HepG2 (cell line): Measurements from ENCODE around the gene ZNF764. TPM values are rescaled to one million over a fixed set of nuclear protein-coding genes. Genes with fewer than 3 reads are reported as not detected.

Source experiments
- AGO1 ChIP-seq: fragments of 200-400 bp; formaldehyde crosslinking; IDR thresholded peaks from 2 replicates; pipeline ENCODE4 v1.6.1; 2017; ENCODE audit warnings: mild to moderate bottlenecking, low read depth, low read length, moderate library complexity; ENCODE audit not compliant: poor library complexity, severe bottlenecking
- ATF4 ChIP-seq, 2 experiments: fragments of 450-650 bp in 1 of 2; sonication (generic) in 1 of 2; formaldehyde crosslinking; IDR thresholded peaks; 2 replicates each; pipeline versions ENCODE4 v1.5.0 to v1.8.0; 2020 to 2022; ENCODE audit warnings: mild to moderate bottlenecking in 1 of 2, missing genetic modification reagents in 1 of 2
- CHCHD3 ChIP-seq: sonication (generic); formaldehyde crosslinking; IDR thresholded peaks from 2 replicates; pipeline ENCODE4 v1.8.0; 2022; ENCODE audit warnings: mild to moderate bottlenecking, missing genetic modification reagents, moderate library complexity
- HES4 ChIP-seq: sonication (generic); formaldehyde crosslinking; IDR thresholded peaks from 2 replicates; pipeline ENCODE4 v1.9.0; 2021; ENCODE audit warnings: mild to moderate bottlenecking, missing genetic modification reagents, borderline replicate concordance
- HMG20A ChIP-seq: IDR thresholded peaks from 2 replicates; pipeline ENCODE4 v1.6.1; 2016; ENCODE audit warnings: borderline replicate concordance
- JDP2 ChIP-seq: sonication (generic); formaldehyde crosslinking; IDR thresholded peaks from 2 replicates; pipeline ENCODE4 v1.8.1; 2022; ENCODE audit warnings: missing genetic modification reagents, borderline replicate concordance
- MIXL1 ChIP-seq: IDR thresholded peaks from 2 replicates; pipeline ENCODE4 v1.6.1; 2016
- NCOA2 ChIP-seq: sonication (generic); formaldehyde crosslinking; IDR thresholded peaks from 2 replicates; pipeline ENCODE4 v1.8.0; 2022; ENCODE audit warnings: inconsistent platforms
- RNF219 ChIP-seq: sonication (generic); formaldehyde crosslinking; IDR thresholded peaks from 2 replicates; pipeline ENCODE4 v1.5.0; 2020; ENCODE audit warnings: mild to moderate bottlenecking, missing genetic modification reagents
- YEATS2 ChIP-seq: sonication (generic); formaldehyde crosslinking; IDR thresholded peaks from 2 replicates; pipeline ENCODE4 v1.4.0; 2020; ENCODE audit warnings: missing genetic modification reagents, borderline replicate concordance
- ZBTB3 ChIP-seq: sonication (generic); formaldehyde crosslinking; IDR thresholded peaks from 2 replicates; pipeline ENCODE4 v1.4.0; 2020; ENCODE audit warnings: low read depth, mild to moderate bottlenecking, moderate library complexity, missing genetic modification reagents, borderline replicate concordance
- ZFP90 ChIP-seq: sonication (generic); formaldehyde crosslinking; IDR thresholded peaks from 2 replicates; pipeline ENCODE4 v1.8.0; 2022; ENCODE audit warnings: missing genetic modification reagents, mild to moderate bottlenecking, inconsistent platforms, borderline replicate concordance
- ZNF12 ChIP-seq: sonication (generic); formaldehyde crosslinking; IDR thresholded peaks from 2 replicates; pipeline ENCODE4 v1.5.0; 2020; ENCODE audit warnings: missing genetic modification reagents
- ZNF207 ChIP-seq: fragments of 450-650 bp; IDR thresholded peaks from 2 replicates; pipeline ENCODE4 v1.6.1; 2016; ENCODE audit warnings: antibody characterized with exemption, borderline replicate concordance
- ZNF510 ChIP-seq: sonication (generic); formaldehyde crosslinking; IDR thresholded peaks from 2 replicates; pipeline ENCODE4 v1.4.0; 2020; ENCODE audit warnings: low read depth, mild to moderate bottlenecking, missing genetic modification reagents
- ZNF644 ChIP-seq: IDR thresholded peaks from 2 replicates; pipeline ENCODE4 v1.6.1; 2016; ENCODE audit warnings: low read depth
- ZZZ3 ChIP-seq: sonication (generic); formaldehyde crosslinking; IDR thresholded peaks from 2 replicates; pipeline ENCODE4 v1.4.0; 2020; ENCODE audit warnings: missing genetic modification reagents, mild to moderate bottlenecking, borderline replicate concordance
- polyA plus RNA-seq, 8 experiments: library from polyadenylated mRNA; depleted of rRNA in 3 of 8; stranded (reverse) in 7 of 8; unstranded in 1 of 8; fragments of >200 nt; fragmentation: Illumina TruSeq in 4 of 8; extraction: Trizol in 4 of 8; gene quantifications; 2 replicates each; pipeline versions ENCODE4 v1.2.1 to v1.2.3, GENCODE V29; 2011 to 2016; ENCODE audit warnings: low read depth in 4 of 8, missing spikeins in 1 of 8, mixed read lengths in 1 of 8; ENCODE audit not compliant: insufficient read depth in 1 of 8
- total RNA-seq, 5 experiments: library from RNA; depleted of rRNA; stranded (reverse); fragments of >200 nt; fragmentation: Illumina TruSeq; extraction: Trizol; gene quantifications; 2 replicates each; pipeline ENCODE4 v1.2.3, GENCODE V29; 2016; ENCODE audit warnings: low read depth in 1 of 5
- TF ChIP-seq, protein P1 (sequence below): IDR thresholded peaks from 2 replicates; pipeline ENCODE4 v1.6.1; 2012; ENCODE audit warnings: low read depth, low read length, improper control_type of control experiment
- TF ChIP-seq, protein P2 (sequence below): sonication (generic); formaldehyde crosslinking; IDR thresholded peaks from 2 replicates; pipeline ENCODE4 v1.4.0; 2020; ENCODE audit warnings: missing genetic modification reagents, mild to moderate bottlenecking, borderline replicate concordance

ZNF764 gene
- total and polyA plus RNA-seq, 2 of the 13 experiments (the other 11 are each of a cell fraction or from before 2014, with no cell fraction given) = 4.1 to 9.1 TPM

GRCh38 chr16:30558789-30559377 is 709 bp upstream of the ZNF764 start (continued):
- TF ChIP-seq ZNF510 (no peak), MIXL1 (CRISPR knock-in tag) (no peak), AGO1 (no peak), HMG20A (no peak; the same call in 1 of the 2 replicates), CHCHD3 (no peak), ZNF644 (CRISPR knock-in tag) (no peak), ATF4 (CRISPR knock-in tag; IDR thresholded peaks at IDR 0.05) (no peak), ZNF12 (CRISPR knock-in tag) (no peak), RNF219 (CRISPR knock-in tag) (no peak; the same call in 1 of the 2 replicates), ZFP90 (CRISPR knock-in tag) (no peak), HES4 (CRISPR knock-in tag) (0 out of 2 replicates have a peak, but pooled peaks have one; percentile 43), JDP2 (CRISPR knock-in tag) (no peak), YEATS2 (CRISPR knock-in tag) (no peak), ZZZ3 (CRISPR knock-in tag) (no peak), ZNF207 (no peak), ZBTB3 (CRISPR knock-in tag) (no peak), NCOA2 (CRISPR knock-in tag) (peak; percentile 6; the same call in 1 of the 2 replicates)
- TF ChIP-seq, protein P1, sequence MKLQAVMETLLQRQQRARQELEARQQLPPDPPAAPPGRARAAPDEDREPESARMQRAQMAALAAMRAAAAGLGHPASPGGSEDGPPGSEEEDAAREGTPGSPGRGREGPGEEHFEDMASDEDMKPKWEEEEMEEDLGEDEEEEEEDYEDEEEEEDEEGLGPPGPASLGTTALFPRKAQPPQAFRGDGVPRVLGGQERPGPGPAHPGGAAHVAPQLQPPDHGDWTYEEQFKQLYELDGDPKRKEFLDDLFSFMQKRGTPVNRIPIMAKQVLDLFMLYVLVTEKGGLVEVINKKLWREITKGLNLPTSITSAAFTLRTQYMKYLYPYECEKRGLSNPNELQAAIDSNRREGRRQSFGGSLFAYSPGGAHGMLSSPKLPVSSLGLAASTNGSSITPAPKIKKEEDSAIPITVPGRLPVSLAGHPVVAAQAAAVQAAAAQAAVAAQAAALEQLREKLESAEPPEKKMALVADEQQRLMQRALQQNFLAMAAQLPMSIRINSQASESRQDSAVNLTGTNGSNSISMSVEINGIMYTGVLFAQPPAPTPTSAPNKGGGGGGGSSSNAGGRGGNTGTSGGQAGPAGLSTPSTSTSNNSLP = no peak
- TF ChIP-seq, protein P2, sequence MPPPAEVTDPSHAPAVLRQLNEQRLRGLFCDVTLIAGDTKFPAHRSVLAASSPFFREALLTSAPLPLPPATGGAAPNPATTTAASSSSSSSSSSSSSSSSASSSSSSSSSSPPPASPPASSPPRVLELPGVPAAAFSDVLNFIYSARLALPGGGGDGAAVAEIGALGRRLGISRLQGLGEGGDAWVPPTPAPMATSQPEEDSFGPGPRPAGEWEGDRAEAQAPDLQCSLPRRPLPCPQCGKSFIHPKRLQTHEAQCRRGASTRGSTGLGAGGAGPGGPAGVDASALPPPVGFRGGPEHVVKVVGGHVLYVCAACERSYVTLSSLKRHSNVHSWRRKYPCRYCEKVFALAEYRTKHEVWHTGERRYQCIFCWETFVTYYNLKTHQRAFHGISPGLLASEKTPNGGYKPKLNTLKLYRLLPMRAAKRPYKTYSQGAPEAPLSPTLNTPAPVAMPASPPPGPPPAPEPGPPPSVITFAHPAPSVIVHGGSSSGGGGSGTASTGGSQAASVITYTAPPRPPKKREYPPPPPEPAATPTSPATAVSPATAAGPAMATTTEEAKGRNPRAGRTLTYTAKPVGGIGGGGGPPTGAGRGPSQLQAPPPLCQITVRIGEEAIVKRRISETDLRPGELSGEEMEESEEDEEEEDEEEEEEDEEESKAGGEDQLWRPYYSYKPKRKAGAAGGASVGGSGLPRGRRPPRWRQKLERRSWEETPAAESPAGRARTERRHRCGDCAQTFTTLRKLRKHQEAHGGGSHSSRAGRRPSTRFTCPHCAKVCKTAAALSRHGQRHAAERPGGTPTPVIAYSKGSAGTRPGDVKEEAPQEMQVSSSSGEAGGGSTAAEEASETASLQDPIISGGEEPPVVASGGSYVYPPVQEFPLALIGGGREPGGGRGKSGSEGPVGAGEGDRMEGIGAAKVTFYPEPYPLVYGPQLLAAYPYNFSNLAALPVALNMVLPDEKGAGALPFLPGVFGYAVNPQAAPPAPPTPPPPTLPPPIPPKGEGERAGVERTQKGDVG (CRISPR knock-in tag) = no peak
